LNCaP clone FGC (cell line): ENCODE results near the gene LSAMP.

Experiments used
- DNase-seq: peaks from one replicate; pipeline ENCODE4 v3.0.0-alpha.2; 2011; ENCODE audit warnings: low read depth
- H3K4me3 ChIP-seq: 2 replicates; pipeline ENCODE4 v1.5.1; 2011; ENCODE audit warnings: mild to moderate bottlenecking, low read depth, low read length, control low read depth
- CTCF ChIP-seq: IDR thresholded peaks from 2 replicates; pipeline ENCODE4 v1.5.1; 2012; ENCODE audit warnings: mild to moderate bottlenecking; ENCODE audit not compliant: control insufficient read depth, insufficient read depth; ENCODE audit errors: extremely low read depth

Gene LSAMP

DNA sequence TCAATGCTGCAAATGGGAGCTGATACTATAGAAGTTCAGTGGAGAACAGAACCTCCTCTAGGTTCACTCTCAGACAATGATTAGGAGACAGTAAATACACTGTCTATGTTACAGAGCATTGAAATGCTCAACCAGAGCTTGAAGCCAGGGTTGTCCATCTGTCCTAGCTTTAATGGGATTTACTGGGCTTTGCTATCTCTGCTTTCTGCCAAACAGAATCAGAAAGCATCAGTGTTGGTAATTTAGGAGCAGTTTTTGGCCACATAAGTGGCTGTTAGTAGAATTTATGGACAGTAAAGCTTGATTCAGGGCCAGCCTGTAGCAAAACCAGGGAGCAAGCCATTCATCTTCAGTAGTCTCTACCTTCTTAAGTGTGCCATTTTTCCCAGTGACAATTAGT lies 396.3 kb downstream of the LSAMP start:
- DNase-seq, result no peak
- TF ChIP-seq CTCF, result no peak
- no peak overlapping the region for H3K4me3 ChIP-seq

DNA sequence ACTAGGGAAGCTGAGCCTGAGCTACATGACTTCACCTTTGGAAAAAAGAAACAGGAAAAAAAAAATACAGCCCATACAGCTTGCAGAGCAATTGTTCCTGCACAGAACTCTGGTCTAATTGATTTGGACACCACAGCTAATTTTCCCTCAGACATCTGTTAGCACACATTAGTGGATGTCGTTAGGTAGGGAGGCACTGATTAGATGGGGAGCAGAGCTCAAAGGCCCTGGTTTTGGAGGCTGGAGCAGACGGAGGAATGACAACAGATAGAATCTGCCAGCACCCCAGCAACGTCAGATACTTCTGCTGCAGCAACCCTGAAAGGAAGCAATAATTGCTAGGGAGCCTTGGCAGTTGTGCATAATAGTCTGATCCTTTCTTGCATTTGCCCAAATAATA lies 398.9 kb downstream of the LSAMP start:
- no peak for TF ChIP-seq CTCF
- H3K4me3 ChIP-seq, result no peak overlapping the region
- DNase-seq, result no peak

DNA sequence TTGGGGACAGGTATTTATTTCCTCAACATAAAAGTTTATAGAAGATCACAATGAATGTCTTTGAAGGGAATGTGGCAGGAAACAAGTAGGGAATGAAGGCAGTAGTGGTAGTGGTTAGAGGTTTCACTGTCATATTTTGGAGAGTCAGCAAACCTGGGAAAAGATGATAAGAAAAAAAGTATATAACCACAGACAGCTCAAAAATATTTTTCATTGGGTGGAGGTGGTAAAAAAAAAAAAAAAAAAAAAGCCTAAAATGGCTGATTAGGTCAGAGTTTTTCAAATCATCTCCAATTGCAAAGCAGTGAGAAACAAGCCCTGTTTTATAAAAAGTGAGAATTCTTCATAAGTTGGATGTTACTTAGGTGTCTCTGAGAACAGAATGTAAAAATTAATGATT lies 400.0 kb downstream of the LSAMP start:
- DNase-seq, result no peak
- TF ChIP-seq CTCF, result no peak

GRCh38 chr3:116040152-116040551 lies 405.1 kb downstream of the LSAMP start:
- no peak for DNase-seq
- no peak for TF ChIP-seq CTCF
- no peak overlapping the region for H3K4me3 ChIP-seq

More for the DNA sequence above, 400.0 kb downstream of the LSAMP start:
- H3K4me3 ChIP-seq, result no peak overlapping the region

DNA sequence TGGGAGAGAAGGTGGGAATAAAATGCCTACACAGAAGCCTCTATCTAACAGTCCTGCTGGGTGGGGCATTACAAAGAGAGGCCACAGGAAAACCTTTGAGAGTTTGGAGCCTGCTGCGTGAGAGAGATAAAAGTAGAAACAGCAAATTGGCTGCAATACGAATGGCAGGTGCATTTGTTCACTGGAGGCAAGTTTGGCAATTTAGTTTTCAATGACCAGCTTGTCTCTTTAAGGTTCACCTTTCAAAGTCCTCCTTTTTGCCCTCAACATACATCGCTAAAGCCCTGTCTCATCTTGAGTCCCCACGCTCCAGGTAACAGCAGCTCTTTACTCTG lies 405.7 kb downstream of the LSAMP start:
- H3K4me3 ChIP-seq, result no peak overlapping the region
- TF ChIP-seq CTCF, result no peak
- DNase-seq, result no peak

DNA sequence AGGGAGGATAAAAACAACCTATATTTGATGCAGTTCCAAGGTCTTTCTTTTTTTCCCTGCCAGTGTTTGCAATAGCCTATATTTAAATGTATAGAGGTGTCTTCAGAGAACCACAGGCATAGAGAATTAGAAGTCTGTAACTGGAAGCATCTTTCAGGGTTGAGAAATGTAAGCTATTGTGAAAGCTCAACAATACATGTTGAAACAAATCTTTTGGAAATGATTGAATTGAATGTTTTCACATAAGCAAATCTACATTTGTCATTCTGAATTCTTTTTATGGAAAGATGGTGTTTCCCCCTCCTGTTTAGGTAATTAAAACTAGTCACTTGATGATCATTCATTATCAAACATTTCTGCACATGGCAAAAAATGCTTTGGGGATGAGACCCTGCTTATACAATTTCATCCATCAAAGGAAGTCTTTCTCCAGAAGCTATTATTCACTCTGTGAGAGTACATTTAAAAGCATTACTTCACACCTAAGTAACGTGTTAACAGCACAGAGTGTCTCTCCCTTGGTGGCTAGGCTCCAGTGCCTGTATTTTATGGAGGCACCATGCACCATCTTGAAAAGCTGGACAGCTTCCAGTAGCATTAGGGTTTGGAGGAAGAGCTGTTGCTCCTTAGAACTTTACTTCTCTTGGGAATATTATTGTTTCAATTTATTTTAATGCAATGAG lies 406.2 kb downstream of the LSAMP start:
- H3K4me3 ChIP-seq, result no peak overlapping the region
- no peak for DNase-seq
- no peak for TF ChIP-seq CTCF

GRCh38 chr3:116037954-116038911 lies 407.1 kb downstream of the LSAMP start:
- H3K4me3 ChIP-seq, result no peak overlapping the region
- no peak for DNase-seq
- no peak for TF ChIP-seq CTCF
